ENCODE results near the gene PITPNC1.

Gene PITPNC1

GRCh38 chr17:67458203-67458602 is 81.1 kb downstream of the PITPNC1 start:
- TF ChIP-seq CTCF (IDR thresholded peaks at IDR 0.05) = no peak

- no peak for TF ChIP-seq CTCF (IDR thresholded peaks at IDR 0.05)
These were observed 82.9 kb downstream of the PITPNC1 start for GRCh38 chr17:67459985-67460384.

GRCh38 chr17:67461228-67461780 is 84.2 kb downstream of the PITPNC1 start:
- TF ChIP-seq CTCF (IDR thresholded peaks at IDR 0.05) = no peak

- TF ChIP-seq CTCF (IDR thresholded peaks at IDR 0.05) = no peak
These were observed 84.8 kb downstream of the PITPNC1 start for GRCh38 chr17:67461876-67462275.

GRCh38 chr17:67466251-67466796 is 89.2 kb downstream of the PITPNC1 start:
- TF ChIP-seq CTCF (IDR thresholded peaks at IDR 0.05) = no peak

GRCh38 chr17:67467500-67468455 is 90.7 kb downstream of the PITPNC1 start:
- no peak for TF ChIP-seq CTCF (IDR thresholded peaks at IDR 0.05)

GRCh38 chr17:67469208-67469980 is 92.3 kb downstream of the PITPNC1 start:
- no peak for TF ChIP-seq CTCF (IDR thresholded peaks at IDR 0.05)
